Measurements from ENCODE around the gene NDUFAF5. TPM values are rescaled to one million over a fixed set of nuclear protein-coding genes. Genes with fewer than 3 reads are reported as not detected.

Gene NDUFAF5
- total RNA-seq, 1 experiment from 2014 or later = 40.2 TPM

GRCh38 chr20:13791540-13792459 is 7.0 kb downstream of the NDUFAF5 start:
- Mint-ChIP-seq H3K4me3 (no peak overlapping the region), H3K27me3 (ENCODE audit: low read depth) (no peaks in the 10 kb centered on the region), H3K27ac (no peak overlapping the region; a peak in 1 of 7 replicates), H3K36me3 (ENCODE audit: insufficient read depth in 1 of 3, low read depth in 3 of 3) (peaks cover 23 to 87% (median 53%) of the 10 kb centered on the region in 3 experiments; a peak in 6 of 7 replicates), H3K4me1 (peaks cover 3 to 6% of the 10 kb centered on the region in 2 experiments; a peak in 3 of 4 replicates), H3K9me3 (no peaks in the 10 kb centered on the region)
- Histone ChIP-seq H3K27ac (ENCODE audit: insufficient read length, low read depth, low read length) (no peak overlapping the region), H2AFZ (ENCODE audit: low read length) (no peak overlapping the region), H3K9ac (ENCODE audit: extremely low read depth, insufficient read length, low read length) (no peak overlapping the region), H2BK12ac (ENCODE audit: insufficient read length, low read depth, low read length) (no peak overlapping the region), H2BK15ac (ENCODE audit: low read depth, low read length) (no peak overlapping the region), H2BK120ac (ENCODE audit: low read depth, low read length, poor library complexity, severe bottlenecking) (no peak overlapping the region), H4K20me1 (ENCODE audit: control insufficient read depth, insufficient read depth, insufficient read length) (no peaks in the 10 kb centered on the region), H3T11ph (ENCODE audit: low read length) (no peak overlapping the region), H4K5ac (ENCODE audit: insufficient read length, low read depth, low read length) (no peak overlapping the region), H3K4me1 (ENCODE audit: insufficient read depth, low read length) (no peaks in the 10 kb centered on the region), H2AK5ac (ENCODE audit: insufficient read length, low read length) (no peak overlapping the region), H3K27me3 (ENCODE audit: insufficient read depth, low read length) (no peaks in the 10 kb centered on the region), H3K9me3 (ENCODE audit: control insufficient read depth, low read depth, low read length) (no peaks in the 10 kb centered on the region), H3K79me1 (ENCODE audit: insufficient read depth, low read depth, low read length, poor library complexity, severe bottlenecking) (no peaks in the 10 kb centered on the region), H3K18ac (ENCODE audit: insufficient read length, low read depth, low read length) (no peak overlapping the region), H3K23ac (ENCODE audit: insufficient read length, low read depth, low read length) (no peak overlapping the region), H3K4ac (ENCODE audit: low read depth, low read length) (no peak overlapping the region), H2BK20ac (ENCODE audit: low read depth, low read length, poor library complexity, severe bottlenecking) (no peak overlapping the region), H2BK5ac (ENCODE audit: insufficient read length, low read length) (no peak overlapping the region), H3K14ac (ENCODE audit: insufficient read depth, low read length) (no peak overlapping the region), H4K91ac (ENCODE audit: insufficient read length, low read depth, low read length) (no peak overlapping the region), H3K23me2 (ENCODE audit: insufficient read length, low read depth, low read length, poor library complexity, severe bottlenecking) (no peaks in the 10 kb centered on the region), H3K4me2 (ENCODE audit: insufficient read depth, insufficient read length, low read length) (no peak overlapping the region), H4K8ac (replicated peaks; ENCODE audit: insufficient read length, low read depth, low read length) (no peak overlapping the region), H3K56ac (ENCODE audit: insufficient read length, low read depth, low read length) (no peak overlapping the region), H3K79me2 (ENCODE audit: insufficient read depth, low read length) (no peaks in the 10 kb centered on the region)
- no peak for TF ChIP-seq CTCF (conservative IDR thresholded peaks at IDR 0.05)
- no peak for DNase-seq
- no CpG with 5 or more reads among the region's 2 CpGs for WGBS (ENCODE audit: extremely low coverage, insufficient read length, low lambda C conversion rate)

All from H9 (cell line).